ENCODE data around the gene GPR65.

Gene GPR65, protein sequence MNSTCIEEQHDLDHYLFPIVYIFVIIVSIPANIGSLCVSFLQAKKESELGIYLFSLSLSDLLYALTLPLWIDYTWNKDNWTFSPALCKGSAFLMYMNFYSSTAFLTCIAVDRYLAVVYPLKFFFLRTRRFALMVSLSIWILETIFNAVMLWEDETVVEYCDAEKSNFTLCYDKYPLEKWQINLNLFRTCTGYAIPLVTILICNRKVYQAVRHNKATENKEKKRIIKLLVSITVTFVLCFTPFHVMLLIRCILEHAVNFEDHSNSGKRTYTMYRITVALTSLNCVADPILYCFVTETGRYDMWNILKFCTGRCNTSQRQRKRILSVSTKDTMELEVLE

DNA sequence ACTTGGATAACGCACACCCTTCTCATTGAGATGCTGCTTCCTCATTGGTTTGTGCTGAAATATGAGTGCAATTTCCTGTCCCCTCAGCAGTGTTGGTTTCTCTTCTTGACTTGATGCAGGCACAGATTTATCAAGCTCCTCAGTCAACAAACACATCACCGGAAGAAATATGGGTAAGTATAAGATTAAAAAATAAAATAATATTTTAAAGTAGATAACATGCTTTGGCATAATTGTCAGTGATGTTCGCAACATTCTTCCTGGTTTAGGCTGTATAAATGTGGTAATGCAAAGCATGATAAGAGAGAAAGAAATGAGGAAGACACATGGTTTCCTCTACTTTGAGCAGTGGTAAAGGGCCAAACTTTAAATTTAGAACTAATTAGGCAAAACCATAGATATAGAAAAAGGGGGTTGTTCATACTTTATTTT lies at the start of gene GPR65:
Gene GPR65, plus strand, starts transcription at position 86 of the 432 bp plus-strand sequence. CDS start 5,713 bp downstream, outside the sequence.
- peak; percentile 27 for DNase-seq (ENCODE audit: low spot score)

DNA sequence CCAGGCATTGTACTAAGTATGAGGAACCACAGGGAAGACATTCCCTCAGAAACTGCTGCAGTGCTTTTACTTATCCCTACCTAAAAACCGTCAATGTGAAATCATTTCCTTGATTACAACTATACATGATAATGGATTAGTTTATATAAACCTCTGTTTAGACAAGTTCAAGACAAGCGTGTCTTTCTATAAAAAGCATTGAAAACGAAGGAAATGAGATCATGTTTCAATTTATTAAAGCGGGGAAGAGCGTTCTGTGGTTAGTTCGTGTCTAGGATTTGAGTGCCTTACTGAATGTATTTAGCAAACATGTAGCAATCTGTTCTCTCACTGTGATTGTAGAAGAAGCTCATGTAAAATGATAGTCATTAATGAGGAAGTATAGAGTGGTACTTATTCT lies 49.4 kb upstream of the GPR65 start:
- DNase-seq (ENCODE audit: low spot score) = no peak

DNA sequence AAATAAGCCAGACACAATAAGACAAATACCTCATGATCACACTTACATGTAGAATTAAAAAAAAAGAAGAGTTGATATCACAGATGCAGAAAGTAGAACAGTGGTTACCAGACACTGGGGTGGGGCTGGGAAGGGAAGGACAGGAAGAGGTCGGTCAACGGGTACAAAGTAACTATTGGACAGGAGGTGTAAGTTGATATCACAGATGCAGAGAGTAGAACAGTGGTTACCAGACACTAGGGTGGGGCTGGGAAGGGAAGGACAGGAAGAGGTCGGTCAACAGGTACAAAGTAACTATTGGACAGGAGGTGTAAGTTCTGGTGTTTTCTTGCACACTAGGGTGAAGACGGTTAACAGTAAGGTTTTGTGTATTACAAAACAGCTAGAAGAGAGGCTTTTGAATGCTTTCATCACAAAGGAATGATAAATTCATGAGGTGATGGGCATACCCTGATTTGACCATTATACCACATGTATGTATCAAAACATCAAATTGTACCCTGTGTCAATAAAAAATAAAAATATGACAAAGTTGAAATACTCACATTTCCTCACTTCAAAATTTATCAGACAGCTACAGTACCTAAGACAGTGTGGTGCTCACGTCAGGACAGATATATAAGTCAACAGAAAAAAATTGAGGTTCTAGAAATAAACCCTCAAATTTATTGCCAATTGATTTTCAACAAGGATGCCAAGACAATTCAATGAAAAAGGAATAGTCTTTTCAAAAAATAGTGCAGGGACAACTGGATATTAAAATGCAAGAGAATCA lies 44.7 kb upstream of the GPR65 start:
- DNase-seq (ENCODE audit: low spot score) = no peak

DNA sequence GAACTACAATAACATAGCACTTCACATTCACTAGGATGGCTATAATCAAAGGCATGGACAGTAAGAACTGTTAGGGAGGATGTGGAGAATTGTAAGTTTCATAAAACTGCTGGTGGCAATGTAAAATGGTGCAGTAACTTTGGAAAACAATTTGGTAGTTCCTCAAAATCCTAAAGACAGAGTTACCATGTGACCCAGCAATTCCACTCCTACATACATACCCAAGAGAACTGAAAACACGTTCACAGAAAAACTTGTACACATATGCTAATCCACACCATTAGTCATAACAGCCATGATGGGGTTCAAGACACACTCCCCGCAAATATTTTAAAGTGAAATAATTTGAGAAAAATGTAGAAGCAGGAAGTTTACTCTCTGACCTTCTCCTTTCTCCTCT lies 43.7 kb upstream of the GPR65 start:
- DNase-seq (ENCODE audit: low spot score) = no peak

DNA sequence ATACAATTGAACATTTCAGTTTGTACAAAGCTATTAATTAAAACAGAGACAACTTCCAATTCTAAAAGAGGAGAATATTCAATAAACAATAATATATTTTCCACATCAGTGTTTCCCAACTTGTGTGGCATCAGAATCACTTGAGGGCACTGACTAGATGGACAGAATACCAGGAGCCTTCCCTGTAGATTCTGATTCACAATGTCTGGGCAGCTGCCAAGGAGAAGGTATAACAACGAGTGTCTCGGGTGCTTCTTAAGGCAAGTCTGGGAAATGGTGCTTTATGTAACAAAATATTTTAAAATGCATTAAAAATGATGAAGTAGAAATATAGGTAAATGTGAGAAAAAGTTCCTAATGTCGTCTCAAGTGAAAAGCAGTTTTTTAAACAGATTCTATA lies 38.1 kb upstream of the GPR65 start:
- no peak for DNase-seq (ENCODE audit: low spot score)

DNA sequence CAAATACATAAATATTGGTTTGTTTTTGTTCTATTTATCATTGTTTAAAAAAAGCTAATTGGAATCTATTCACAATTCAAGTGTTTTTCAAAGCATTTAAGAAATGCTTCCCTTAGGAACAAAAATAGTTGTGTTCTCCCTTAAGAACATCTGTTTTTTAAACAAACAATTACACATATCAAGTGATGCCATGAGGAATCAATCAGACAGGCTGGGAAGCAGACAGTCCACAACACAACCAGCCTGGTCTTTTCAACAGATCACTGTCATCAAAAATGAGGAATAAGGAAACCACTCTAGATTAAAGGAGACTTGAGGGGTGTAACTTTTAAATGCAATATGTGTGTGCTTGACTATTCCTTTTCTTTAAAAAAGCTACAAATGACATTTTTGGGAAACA lies 37.4 kb upstream of the GPR65 start:
- no peak for DNase-seq (ENCODE audit: low spot score)

DNA sequence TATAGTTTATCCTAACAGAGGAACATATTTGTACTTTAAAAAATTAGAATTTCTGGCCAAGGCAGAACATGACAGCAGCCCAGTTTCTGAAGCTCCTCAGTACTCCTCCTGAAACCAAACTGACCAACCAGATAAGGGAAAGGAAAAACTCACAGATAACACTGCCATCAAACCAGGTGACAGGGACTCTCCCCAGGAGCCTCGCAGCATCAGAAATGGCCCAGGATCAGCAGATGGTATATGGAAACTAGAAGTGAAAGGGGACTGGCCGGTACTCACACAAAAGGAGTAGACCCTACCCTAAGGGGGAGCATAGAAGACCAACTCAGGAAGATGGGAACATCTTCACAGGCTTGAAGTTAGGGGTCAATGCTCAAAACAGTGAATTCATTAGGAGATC lies 33.9 kb upstream of the GPR65 start:
- DNase-seq (ENCODE audit: low spot score) = no peak

DNA sequence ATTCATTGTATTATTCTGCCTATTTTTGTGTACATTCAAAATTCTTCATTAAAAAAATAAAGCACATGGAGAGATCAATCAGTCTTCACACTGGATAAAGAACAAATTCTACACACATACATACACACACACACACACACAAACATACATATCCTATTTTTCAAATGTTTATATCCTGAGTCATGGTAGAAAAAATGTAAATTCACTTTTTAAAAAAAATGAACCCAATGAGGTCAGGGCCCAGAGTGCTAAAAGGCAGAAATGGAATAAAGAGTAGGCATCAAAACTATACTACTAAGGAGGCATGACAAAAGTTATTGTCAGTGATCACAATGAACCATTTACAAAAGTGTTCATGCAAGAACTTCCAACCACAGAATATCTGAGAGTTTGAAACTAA lies 29.3 kb upstream of the GPR65 start:
- DNase-seq (ENCODE audit: low spot score) = no peak

DNA sequence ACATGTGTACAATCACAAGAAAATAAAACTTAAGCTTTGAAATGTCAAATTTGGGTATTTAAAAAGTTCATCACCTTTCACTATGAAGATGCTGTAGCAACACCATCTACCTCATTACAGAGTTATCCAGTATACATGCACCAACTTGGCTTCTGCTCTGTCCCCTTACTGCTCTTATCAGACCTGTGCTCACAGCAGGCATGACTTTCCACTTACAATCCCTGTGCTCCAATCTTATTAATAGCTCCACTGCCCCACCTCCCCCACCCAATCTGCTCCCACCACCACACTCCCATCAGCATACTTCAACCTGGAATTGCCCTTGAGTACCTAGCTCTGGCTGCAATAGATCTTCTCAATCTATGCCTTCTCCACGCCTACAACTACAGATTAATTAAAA lies 25.2 kb upstream of the GPR65 start:
- no peak for DNase-seq (ENCODE audit: low spot score)

DNA sequence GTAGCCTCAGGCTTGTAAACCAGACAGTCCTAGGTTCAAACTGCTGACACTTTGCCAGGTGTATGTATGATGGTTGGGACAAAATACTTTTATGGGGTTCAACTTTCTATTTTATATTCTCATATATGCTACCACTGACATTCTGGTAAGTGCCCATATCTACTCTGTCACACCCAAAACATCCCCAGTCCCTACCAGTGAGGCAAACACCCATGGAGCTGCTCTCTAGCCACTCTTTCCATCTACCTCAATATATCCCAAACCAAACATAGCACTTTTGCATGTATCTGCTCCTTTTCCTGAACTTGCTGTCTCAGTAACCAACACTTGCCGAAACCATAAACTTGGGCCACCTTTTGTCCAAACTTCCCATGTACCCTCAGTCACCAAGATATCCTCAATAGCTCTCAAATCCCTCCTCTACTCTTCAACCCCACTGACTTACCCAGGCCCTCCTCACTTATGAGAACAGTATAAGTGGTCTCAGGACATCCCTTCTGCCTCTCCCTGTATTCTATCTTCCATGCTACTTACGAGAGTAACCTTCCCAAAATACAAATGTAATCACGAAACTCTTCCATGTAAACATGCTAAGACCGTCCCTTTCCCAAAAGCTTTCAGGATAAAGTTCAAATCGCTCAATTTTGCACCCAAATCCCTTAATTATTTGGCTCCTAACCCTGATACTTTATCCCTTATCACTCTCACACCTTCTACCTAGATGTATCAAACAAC lies 15.5 kb upstream of the GPR65 start:
- no peak for DNase-seq (ENCODE audit: low spot score)

DNA sequence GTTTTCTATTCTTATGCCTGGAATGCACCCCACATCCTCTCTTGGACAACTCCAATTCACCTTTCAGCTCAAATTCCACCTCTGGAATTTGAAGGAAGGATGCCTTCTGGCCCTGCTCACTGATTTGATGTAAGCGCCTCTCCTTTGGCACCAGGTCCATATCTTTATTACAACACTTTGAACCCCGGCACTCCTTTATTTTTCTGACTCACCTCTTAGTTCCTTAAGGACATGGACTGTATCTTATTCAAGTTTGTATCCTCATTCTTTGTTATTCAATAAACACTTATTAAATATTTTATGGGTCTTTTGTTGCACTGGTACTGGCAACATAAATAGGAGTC lies 15.0 kb upstream of the GPR65 start:
- no peak for DNase-seq (ENCODE audit: low spot score)

DNA sequence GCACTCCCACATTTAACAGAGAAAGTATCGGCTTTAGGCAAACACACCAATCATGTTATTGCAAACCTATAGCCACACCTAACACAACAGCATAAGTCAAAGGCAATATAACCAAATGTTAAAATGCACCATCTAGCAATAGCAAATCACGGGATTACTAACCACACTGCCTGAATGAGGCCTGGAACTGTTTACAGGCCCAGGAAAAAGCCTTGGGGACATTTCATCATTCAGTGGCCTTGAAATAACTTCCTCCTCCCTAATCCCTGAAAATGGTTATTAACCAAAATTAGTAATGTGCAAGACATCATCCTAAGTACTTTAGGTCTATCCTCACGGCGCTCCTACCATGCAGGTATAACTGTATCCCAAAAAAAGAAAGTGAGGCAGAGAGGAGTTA lies 14.3 kb upstream of the GPR65 start:
- DNase-seq (ENCODE audit: low spot score) = no peak

DNA sequence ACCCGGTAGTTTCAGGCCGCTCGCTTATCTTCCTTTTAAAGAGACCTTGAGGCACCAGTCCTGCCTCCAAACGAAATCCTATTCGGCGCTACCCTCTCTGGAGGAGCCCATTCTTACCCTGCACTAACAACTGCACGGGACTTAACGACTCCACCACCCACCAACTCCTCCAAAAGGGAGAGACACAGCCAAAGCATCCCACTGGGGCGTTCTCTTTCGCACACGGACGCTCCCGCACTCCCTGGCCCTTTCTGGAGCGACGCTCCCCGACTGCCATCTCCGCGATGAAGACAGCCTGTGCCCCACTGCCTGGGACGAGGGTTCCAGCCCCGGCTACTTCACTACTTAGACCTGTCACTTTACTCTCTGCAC lies 12.6 kb upstream of the GPR65 start:
- DNase-seq (ENCODE audit: low spot score) = no peak

DNA sequence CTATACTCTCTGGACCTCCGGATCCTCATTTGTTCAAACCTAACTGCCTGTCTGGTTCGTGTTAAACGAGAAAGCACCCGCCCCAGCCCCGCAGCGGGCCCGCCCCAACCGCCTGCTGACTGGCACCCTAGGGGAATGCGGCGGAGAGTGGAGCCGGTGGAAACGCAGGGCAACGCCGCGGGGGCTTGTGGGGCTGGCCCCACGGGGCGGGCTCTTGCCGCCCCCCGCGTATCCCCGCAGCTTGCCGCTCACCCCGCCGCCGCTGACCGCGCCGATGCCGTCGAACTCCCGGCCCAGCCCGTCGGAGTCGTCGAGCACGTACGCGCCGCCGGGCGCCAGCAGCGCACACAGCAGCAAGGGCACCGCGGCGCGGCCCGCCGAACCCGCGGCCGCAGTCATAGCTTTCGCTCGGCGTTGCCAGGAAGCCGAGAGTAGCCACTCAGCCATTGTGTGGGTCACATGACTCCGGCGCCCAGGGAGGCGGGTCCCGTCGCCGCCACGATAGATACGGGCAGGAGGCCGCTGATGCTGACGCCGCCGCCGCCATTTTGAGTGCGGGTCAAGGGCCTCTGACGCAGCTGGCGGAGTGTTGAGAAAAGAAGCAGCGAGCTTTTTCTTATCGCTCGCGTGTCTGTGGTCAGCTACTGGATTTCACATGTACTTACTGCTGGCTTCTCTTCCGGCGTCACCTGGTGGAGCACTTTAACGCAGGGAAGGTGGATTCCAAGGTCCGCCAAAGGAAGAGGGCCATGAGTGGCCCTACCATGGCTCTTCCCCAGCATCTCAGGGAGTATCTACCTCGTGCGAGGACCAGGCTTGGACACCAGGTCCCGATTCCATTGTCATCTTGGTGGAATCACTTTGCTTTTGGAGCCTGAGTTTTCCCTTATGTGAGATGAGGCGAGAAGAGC lies 12.0 kb upstream of the GPR65 start, which contains the start of gene GALC:
Gene GALC, minus strand, starts transcription at position 465 of the 911 bp plus-strand sequence. Its CDS starts 18 bp downstream, at position 447.
- DNase-seq (ENCODE audit: low spot score) = peak; percentile 87

DNA sequence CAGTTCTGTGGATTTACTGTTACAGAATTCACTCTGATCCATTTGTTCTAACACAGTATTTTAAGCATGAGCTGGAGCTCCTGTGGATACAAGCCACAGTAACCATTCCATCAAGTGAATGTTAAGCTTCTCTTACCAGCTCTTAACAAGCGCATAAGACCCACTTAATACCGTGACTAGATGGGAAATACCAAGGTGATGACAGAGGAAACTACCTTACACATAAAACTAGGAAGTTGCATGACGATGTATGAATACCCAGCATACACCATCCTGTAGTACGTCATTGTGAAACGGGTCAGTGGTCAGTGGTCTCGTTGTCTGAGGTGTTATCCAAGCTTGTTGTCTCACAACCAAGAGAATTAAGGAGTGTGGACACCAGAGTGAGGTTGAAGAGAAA lies 10.0 kb upstream of the GPR65 start:
- DNase-seq (ENCODE audit: low spot score) = no peak

DNA sequence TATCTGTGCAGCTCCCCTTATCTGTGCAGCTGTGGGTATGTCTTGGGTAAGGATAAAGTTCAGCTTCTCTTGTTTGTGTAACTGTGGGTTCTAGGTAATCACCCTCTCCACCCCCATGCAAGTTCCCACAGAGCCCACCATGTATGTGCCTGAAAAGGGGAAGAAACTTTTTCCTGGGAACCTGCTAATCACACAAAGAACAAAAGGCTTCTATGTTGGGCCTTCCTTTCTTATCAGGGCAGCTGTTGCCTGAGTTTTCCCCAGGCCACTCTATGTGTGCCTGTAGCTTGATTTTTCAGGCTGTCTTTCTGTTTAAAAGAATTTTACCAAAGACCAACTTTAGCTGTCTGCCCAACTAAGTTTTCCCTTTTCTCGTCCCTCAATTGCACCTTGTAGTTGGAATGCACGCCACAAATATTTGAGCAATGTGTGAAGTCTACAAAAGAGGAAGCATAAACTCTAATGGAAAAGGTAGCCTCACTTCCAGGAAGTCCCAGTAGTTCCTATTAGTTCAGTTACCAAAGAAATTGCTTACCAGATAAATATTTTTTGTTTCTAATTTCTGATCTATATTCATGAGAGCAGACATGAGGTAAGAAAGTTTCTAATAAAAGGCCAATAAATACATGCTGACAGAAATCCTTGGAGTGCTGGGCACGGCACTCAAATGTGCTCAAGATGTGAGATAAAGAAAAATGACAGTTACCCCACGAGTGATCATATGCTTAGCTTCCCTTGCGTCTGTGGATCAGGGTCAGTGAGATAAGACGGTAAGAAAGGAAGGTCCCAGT lies 9.2 kb upstream of the GPR65 start:
- DNase-seq (ENCODE audit: low spot score) = no peak

DNA sequence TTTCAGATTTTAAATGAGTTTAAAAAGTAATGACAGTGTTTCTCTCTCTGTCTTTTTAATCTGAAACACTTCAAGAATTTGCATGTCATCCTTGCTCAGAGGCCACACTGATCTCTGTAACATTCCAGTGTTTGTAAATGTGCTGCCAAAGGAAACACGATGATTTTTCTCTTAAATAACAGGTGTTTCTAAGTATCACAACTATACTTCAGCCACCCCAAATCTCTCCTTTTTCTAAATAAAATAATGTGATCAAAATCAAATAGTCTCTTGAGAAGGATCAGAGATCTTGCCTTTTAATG lies 8.7 kb upstream of the GPR65 start:
- DNase-seq (ENCODE audit: low spot score) = no peak

DNA sequence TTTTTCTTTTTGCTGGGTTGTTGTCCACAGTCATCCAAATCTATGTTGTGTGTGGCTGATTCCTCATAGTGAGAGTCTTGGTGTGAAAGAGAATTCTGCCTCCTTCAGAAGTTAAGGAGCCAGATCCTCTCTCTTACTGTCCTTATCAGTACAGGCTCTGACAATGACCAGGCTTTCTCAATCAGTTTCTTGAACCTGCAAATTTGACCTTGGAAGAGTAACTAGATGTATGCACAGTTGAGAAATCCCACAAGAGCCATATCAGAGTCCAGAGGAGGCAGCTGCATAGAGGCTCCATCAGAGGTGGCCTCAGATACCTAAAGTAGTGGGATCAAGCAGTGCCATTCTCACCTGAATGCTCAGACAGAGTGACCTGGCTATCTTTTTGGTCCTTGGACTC lies 6.5 kb upstream of the GPR65 start:
- no peak for DNase-seq (ENCODE audit: low spot score)

DNA sequence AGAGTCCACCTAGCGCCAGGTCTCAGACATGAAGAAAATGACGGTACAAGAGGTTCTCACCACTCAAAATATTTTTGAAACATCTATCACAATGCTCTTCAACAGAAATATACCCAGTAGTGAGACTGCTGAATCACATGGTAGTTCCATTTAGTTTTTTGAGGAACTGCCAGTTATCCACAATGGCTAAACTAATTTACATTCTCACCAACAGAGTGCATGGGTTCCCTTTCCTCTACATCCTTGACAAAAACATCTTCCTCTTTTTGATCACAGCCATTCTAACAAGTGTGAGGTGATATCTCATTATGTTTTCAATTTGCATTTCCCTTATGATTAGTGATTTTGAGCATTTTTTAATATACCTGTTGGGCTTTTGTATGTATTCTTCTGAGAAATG lies 5.7 kb upstream of the GPR65 start:
- DNase-seq (ENCODE audit: low spot score) = no peak

DNA sequence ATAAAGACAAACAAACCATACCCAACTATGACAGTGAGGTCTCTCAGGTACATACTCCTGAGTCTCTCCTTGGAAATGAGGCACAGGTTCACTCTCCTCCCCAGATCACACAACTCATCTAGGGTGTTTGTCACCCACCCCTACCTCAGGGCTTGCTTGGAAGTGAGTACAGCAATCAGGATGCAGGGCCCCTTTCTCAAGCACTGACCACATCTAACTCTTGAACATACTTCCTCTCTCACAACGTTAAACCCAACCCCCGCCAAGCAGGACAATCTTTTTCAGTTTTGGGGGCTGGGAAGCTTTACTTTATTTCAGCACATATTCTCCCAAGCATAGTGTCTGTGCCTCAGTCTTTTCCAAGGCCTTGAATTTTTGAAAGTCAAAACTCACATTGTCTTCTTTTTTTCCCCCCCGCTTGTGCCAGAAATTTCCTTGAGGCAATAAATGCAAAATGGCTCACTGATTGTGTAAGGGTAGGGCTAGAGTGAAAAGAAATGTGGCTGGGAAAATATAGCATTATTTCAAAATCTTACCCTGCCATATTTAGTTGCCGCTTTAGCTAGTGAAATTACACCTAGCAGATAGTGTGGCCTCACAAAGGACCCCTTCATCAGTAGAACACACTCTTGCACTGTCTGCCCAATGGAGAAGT lies 2.4 kb upstream of the GPR65 start:
- no peak for DNase-seq (ENCODE audit: low spot score)

DNA sequence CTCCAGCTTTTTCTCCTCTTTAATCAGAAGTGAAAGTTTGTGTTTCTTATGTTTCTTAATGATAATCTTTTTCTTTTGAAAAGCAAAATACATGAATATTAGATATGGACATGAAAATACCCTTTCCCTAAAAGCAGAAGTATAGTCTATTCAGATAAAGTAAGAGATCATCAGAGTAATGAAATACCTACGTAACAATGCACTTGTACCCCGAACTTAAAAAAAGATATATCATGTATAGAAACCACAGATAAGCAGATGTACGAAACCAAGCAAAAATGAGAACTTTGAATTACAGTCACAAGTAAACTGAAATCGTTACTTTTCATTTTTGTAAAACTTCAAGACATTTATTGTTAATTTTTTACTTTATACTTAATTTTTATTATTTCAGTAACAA lies 1.5 kb upstream of the GPR65 start:
- no peak for DNase-seq (ENCODE audit: low spot score)
